ENCODE results near the gene CDH4.

The CDH4 gene

GRCh38 chr20:61876952-61877728, 625.1 kb downstream of the CDH4 start:
- no peak for ATAC-seq (replicated peaks; ENCODE audit: extremely low read depth, poor library complexity, severe bottlenecking)
- H3K4me3 Mint-ChIP-seq, result no peak overlapping the region
- no peak overlapping the region for H3K27ac Mint-ChIP-seq (ENCODE audit: low read depth)
- no peaks in the 10 kb centered on the region for H3K9me3 Mint-ChIP-seq
- no peaks in the 10 kb centered on the region for H3K27me3 Mint-ChIP-seq
- DNase-seq (ENCODE audit: low spot score in 2 of 2), result no peak
- no peaks in the 10 kb centered on the region for H3K4me1 Mint-ChIP-seq
- peaks cover 2% of the 10 kb centered on the region for H3K36me3 Mint-ChIP-seq (ENCODE audit: insufficient read depth)

- no peak overlapping the region for H3K27ac Mint-ChIP-seq (ENCODE audit: low read depth)
- no peak for ATAC-seq (replicated peaks; ENCODE audit: extremely low read depth, poor library complexity, severe bottlenecking)
- H3K9me3 Mint-ChIP-seq, result no peaks in the 10 kb centered on the region
These were observed 625.9 kb downstream of the CDH4 start for GRCh38 chr20:61877776-61878477.

DNA sequence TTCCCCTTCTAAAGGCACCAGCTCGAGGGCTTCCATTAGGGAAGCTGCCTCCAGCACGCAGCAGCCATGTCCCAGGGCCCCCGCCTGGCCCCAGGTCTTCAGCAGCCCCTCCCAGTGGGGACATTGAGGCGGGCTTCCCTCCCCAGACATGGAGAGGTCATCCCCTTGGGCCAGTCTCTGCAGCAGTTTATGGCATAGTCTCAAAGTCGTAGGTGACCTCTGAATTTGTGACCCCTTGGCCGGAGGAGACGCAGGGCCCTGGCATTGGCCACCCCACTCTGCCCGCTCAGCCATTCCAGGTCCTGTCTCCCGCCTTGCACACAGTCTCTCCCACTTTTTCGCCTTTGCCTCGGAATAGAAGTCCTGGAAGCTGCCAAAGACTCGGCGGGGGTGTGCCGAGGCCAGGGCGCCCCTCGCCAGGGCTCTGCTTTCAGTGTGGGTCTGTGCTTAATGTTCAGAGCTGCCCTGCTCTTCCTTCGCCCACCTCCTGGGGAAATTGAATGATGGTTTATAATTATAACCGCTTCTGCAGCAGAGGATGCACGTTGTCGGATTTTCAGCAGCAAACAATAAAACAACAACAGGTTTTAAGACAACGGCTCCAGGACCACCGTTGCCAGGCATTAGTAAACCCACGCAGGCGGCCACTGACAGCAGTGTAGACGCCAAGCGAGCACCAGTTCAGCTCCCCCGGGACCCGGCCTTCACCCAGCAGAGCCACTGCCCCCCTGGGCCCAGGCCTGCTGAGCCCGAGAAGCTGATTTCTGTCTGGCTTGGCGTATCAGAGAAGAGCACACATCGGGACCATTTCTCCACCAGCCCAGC, 626.6 kb downstream of the CDH4 start:
- Mint-ChIP-seq H3K4me1 (no peaks in the 10 kb centered on the region), H3K27me3 (no peaks in the 10 kb centered on the region), H3K27ac (ENCODE audit: low read depth) (no peak overlapping the region), H3K36me3 (ENCODE audit: insufficient read depth) (peaks cover 2% of the 10 kb centered on the region), H3K9me3 (no peaks in the 10 kb centered on the region), H3K4me3 (no peak overlapping the region)
- no peak for ATAC-seq (replicated peaks; ENCODE audit: extremely low read depth, poor library complexity, severe bottlenecking)
- DNase-seq (ENCODE audit: low spot score in 2 of 2), result no peak

More at GRCh38 chr20:61877776-61878477, 625.9 kb downstream of the CDH4 start:
- peaks cover 2% of the 10 kb centered on the region for H3K36me3 Mint-ChIP-seq (ENCODE audit: insufficient read depth)
- no peak for DNase-seq (ENCODE audit: low spot score in 2 of 2)
- no peaks in the 10 kb centered on the region for H3K4me1 Mint-ChIP-seq
- H3K4me3 Mint-ChIP-seq, result no peak overlapping the region
- no peaks in the 10 kb centered on the region for H3K27me3 Mint-ChIP-seq

- peaks cover 2% of the 10 kb centered on the region for H3K36me3 Mint-ChIP-seq (ENCODE audit: insufficient read depth)
- H3K27me3 Mint-ChIP-seq, result no peaks in the 10 kb centered on the region
- H3K4me3 Mint-ChIP-seq, result no peak overlapping the region
- no peak overlapping the region for H3K27ac Mint-ChIP-seq (ENCODE audit: low read depth)
- ATAC-seq (replicated peaks; ENCODE audit: extremely low read depth, poor library complexity, severe bottlenecking) (no peak), DNase-seq (ENCODE audit: low spot score in 2 of 2) (no peak)
- H3K9me3 Mint-ChIP-seq, result no peaks in the 10 kb centered on the region
- H3K4me1 Mint-ChIP-seq, result no peaks in the 10 kb centered on the region
These were observed 627.2 kb downstream of the CDH4 start for GRCh38 chr20:61879303-61879620.

DNA sequence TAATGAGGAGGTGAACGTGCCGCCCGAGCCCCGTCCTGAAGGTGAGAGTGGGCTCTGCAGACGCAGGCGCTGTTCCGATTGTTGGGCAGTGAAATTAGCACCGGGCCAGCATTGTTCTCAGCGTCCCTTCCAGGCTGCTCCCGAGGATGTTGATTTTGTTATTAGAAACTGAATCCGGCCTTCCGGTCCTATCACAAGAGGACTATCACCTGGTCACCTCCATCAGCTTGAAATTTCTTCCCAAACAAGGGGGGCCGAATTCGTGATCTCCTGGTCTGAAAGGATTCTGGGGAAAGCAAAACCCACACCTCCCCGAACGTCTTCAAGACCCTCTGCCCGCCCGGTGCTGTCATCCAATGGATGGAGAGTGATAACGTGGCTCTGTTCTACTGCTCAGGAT, 627.6 kb downstream of the CDH4 start:
- H3K4me1 Mint-ChIP-seq, result no peaks in the 10 kb centered on the region
- no peak overlapping the region for H3K4me3 Mint-ChIP-seq
- H3K27me3 Mint-ChIP-seq, result no peaks in the 10 kb centered on the region
- DNase-seq (ENCODE audit: low spot score in 2 of 2), result no peak
- ATAC-seq (replicated peaks; ENCODE audit: extremely low read depth, poor library complexity, severe bottlenecking), result no peak
- H3K27ac Mint-ChIP-seq (ENCODE audit: low read depth), result no peak overlapping the region
- peaks cover 2% of the 10 kb centered on the region for H3K36me3 Mint-ChIP-seq (ENCODE audit: insufficient read depth)
- H3K9me3 Mint-ChIP-seq, result no peaks in the 10 kb centered on the region

- H3K27ac Mint-ChIP-seq (ENCODE audit: low read depth), result no peak overlapping the region
- H3K27me3 Mint-ChIP-seq, result no peaks in the 10 kb centered on the region
- H3K4me1 Mint-ChIP-seq, result no peaks in the 10 kb centered on the region
- H3K36me3 Mint-ChIP-seq (ENCODE audit: insufficient read depth), result peaks cover 2% of the 10 kb centered on the region
- no peaks in the 10 kb centered on the region for H3K9me3 Mint-ChIP-seq
- DNase-seq (ENCODE audit: low spot score in 2 of 2), result no peak
- H3K4me3 Mint-ChIP-seq, result no peak overlapping the region
- ATAC-seq (replicated peaks; ENCODE audit: extremely low read depth, poor library complexity, severe bottlenecking), result no peak
These were observed 628.6 kb downstream of the CDH4 start for GRCh38 chr20:61880706-61881105.

DNA sequence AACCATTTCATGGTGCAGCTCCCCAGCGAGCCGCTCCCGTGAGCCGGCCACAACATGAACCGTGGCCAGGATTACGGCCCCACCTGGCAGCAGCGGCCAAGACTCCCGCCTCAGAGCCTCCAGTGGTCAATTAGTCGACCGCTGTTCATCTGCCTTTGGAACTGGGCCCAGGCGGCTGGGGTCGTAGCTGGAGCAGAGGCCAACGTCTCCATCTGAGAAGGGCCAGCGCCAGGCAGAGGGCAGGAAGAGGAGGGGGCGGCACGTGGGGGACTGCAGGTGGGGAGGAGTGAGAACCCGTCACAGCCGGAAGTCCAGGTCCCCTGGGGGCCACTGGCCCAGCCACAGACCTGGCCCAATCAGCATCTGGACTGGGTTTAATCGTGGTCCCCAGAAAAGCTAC, 629.4 kb downstream of the CDH4 start:
- H3K4me1 Mint-ChIP-seq, result no peaks in the 10 kb centered on the region
- H3K4me3 Mint-ChIP-seq, result no peak overlapping the region
- ATAC-seq (replicated peaks; ENCODE audit: extremely low read depth, poor library complexity, severe bottlenecking) (no peak), DNase-seq (ENCODE audit: low spot score in 2 of 2) (no peak)
- H3K36me3 Mint-ChIP-seq (ENCODE audit: insufficient read depth), result peaks cover 2% of the 10 kb centered on the region
- no peak overlapping the region for H3K27ac Mint-ChIP-seq (ENCODE audit: low read depth)
- no peaks in the 10 kb centered on the region for H3K27me3 Mint-ChIP-seq
- H3K9me3 Mint-ChIP-seq, result no peaks in the 10 kb centered on the region

- no peaks in the 10 kb centered on the region for H3K36me3 Mint-ChIP-seq (ENCODE audit: insufficient read depth)
- H3K4me1 Mint-ChIP-seq, result no peaks in the 10 kb centered on the region
- ATAC-seq (replicated peaks; ENCODE audit: extremely low read depth, poor library complexity, severe bottlenecking) (no peak), DNase-seq (ENCODE audit: low spot score in 2 of 2) (no peak)
- H3K27me3 Mint-ChIP-seq, result no peaks in the 10 kb centered on the region
- H3K27ac Mint-ChIP-seq (ENCODE audit: low read depth), result no peak overlapping the region
- no peaks in the 10 kb centered on the region for H3K9me3 Mint-ChIP-seq
- no peak overlapping the region for H3K4me3 Mint-ChIP-seq
These were observed 629.8 kb downstream of the CDH4 start for GRCh38 chr20:61881861-61882260.

- H3K36me3 Mint-ChIP-seq (ENCODE audit: insufficient read depth), result no peaks in the 10 kb centered on the region
- no peak overlapping the region for H3K27ac Mint-ChIP-seq (ENCODE audit: low read depth)
- no peak overlapping the region for H3K4me3 Mint-ChIP-seq
- no peak for DNase-seq (ENCODE audit: low spot score in 2 of 2)
- ATAC-seq (replicated peaks; ENCODE audit: extremely low read depth, poor library complexity, severe bottlenecking), result no peak
- no peaks in the 10 kb centered on the region for H3K4me1 Mint-ChIP-seq
- H3K27me3 Mint-ChIP-seq, result no peaks in the 10 kb centered on the region
- H3K9me3 Mint-ChIP-seq, result no peaks in the 10 kb centered on the region
These were observed 630.9 kb downstream of the CDH4 start for GRCh38 chr20:61882716-61883615.

GRCh38 chr20:61883857-61884393, 631.9 kb downstream of the CDH4 start:
- no peak for DNase-seq (ENCODE audit: low spot score in 2 of 2)
- no peaks in the 10 kb centered on the region for H3K27me3 Mint-ChIP-seq
- ATAC-seq (replicated peaks; ENCODE audit: extremely low read depth, poor library complexity, severe bottlenecking), result no peak
- no peaks in the 10 kb centered on the region for H3K9me3 Mint-ChIP-seq
- no peaks in the 10 kb centered on the region for H3K36me3 Mint-ChIP-seq (ENCODE audit: insufficient read depth)
- H3K4me3 Mint-ChIP-seq, result no peak overlapping the region
- no peak overlapping the region for H3K27ac Mint-ChIP-seq (ENCODE audit: low read depth)
- H3K4me1 Mint-ChIP-seq, result no peaks in the 10 kb centered on the region

- no peak overlapping the region for H3K27ac Mint-ChIP-seq (ENCODE audit: low read depth)
- H3K4me1 Mint-ChIP-seq, result no peaks in the 10 kb centered on the region
- H3K9me3 Mint-ChIP-seq, result peaks cover 5% of the 10 kb centered on the region
- DNase-seq (ENCODE audit: low spot score in 2 of 2) (no peak), ATAC-seq (replicated peaks; ENCODE audit: extremely low read depth, poor library complexity, severe bottlenecking) (no peak)
- H3K36me3 Mint-ChIP-seq (ENCODE audit: insufficient read depth), result no peaks in the 10 kb centered on the region
- H3K4me3 Mint-ChIP-seq, result no peak overlapping the region
- no peaks in the 10 kb centered on the region for H3K27me3 Mint-ChIP-seq
These were observed 632.7 kb downstream of the CDH4 start for GRCh38 chr20:61884571-61885389.

Data from central memory CD8-positive, alpha-beta T cell (primary cell).